Activated T-cell treated with anti-CD3 and anti-CD28 coated beads for 48 hours (primary cell): ENCODE measurements around the gene KIF2C.
A peak's percentile ranks its signal among the peaks of the same experiment; 100 is the strongest.
"Not testable (repeated sequence)": the region's sequence is repeated elsewhere in the genome, so short reads cannot be mapped to it uniquely, and the experiment has no call there.

Experiments
- DNase-seq: peaks from one replicate; pipeline ENCODE4 v3.0.0-alpha.2; 2020; ENCODE audit warnings: low read depth

The KIF2C gene

GRCh38 chr1:44775930-44776729 lies 36.5 kb downstream of the KIF2C start:
- DNase-seq = no peak

GRCh38 chr1:44776730-44777068 lies 37.1 kb downstream of the KIF2C start:
- DNase-seq = no peak

- no peak for DNase-seq
Observed at GRCh38 chr1:44777547-44777946, 37.9 kb downstream of the KIF2C start.

GRCh38 chr1:44777969-44778635 lies 38.5 kb downstream of the KIF2C start:
- no peak for DNase-seq

- DNase-seq = no peak
Observed at GRCh38 chr1:44778705-44779576, 39.3 kb downstream of the KIF2C start.

- no peak for DNase-seq
Observed at GRCh38 chr1:44780583-44781121, 41.0 kb downstream of the KIF2C start.

GRCh38 chr1:44783697-44784093 lies 44.1 kb downstream of the KIF2C start:
- no peak for DNase-seq

- DNase-seq = no peak
Observed at GRCh38 chr1:44784094-44785028, 44.7 kb downstream of the KIF2C start.

- DNase-seq = no peak
Observed at GRCh38 chr1:44785029-44785380, 45.4 kb downstream of the KIF2C start.

- DNase-seq = no peak
Observed at GRCh38 chr1:44785501-44786137, 46.0 kb downstream of the KIF2C start.

GRCh38 chr1:44786138-44786840 lies 46.7 kb downstream of the KIF2C start:
- DNase-seq = peak; percentile 70

GRCh38 chr1:44786841-44787426 lies 47.3 kb downstream of the KIF2C start:
- DNase-seq = no peak

- no peak for DNase-seq
Observed at GRCh38 chr1:44787506-44787905, 47.9 kb downstream of the KIF2C start.

- DNase-seq = no peak
Observed at GRCh38 chr1:44788120-44788860, 48.7 kb downstream of the KIF2C start, which contains the start of gene BEST4. Gene BEST4, minus strand, starts transcription at chr1:44788170. Its CDS starts 465 bp downstream, at chr1:44787705.

- DNase-seq = no peak
Observed at GRCh38 chr1:44790968-44791801, 51.5 kb downstream of the KIF2C start.

- DNase-seq = no peak
Observed at GRCh38 chr1:44792736-44793502, 53.3 kb downstream of the KIF2C start.

GRCh38 chr1:44797886-44798285 lies 58.2 kb downstream of the KIF2C start:
- not testable (repeated sequence) for DNase-seq
